HepG2 (cell line): ENCODE measurements around the gene EMC9. TPM values are rescaled to one million over a fixed set of nuclear protein-coding genes. Genes with fewer than 3 reads are reported as not detected.

Experiments used
- ADNP ChIP-seq: sonication (generic); formaldehyde crosslinking; IDR thresholded peaks from 2 replicates; pipeline ENCODE4 v1.4.0; 2020; ENCODE audit warnings: missing genetic modification reagents
- ATF2 ChIP-seq: sonication (generic); formaldehyde crosslinking; IDR thresholded peaks from 2 replicates; pipeline ENCODE4 v1.4.0; 2020; ENCODE audit warnings: missing genetic modification reagents
- CBX5 ChIP-seq: sonication (generic); formaldehyde crosslinking; IDR thresholded peaks from 2 replicates; pipeline ENCODE4 v1.4.0; 2020; ENCODE audit warnings: missing genetic modification reagents, borderline replicate concordance
- ERF ChIP-seq: IDR thresholded peaks from 2 replicates; pipeline ENCODE4 v1.6.1; 2018; ENCODE audit warnings: missing biosample characterization, missing genetic modification reagents
- YEATS2 ChIP-seq: sonication (generic); formaldehyde crosslinking; IDR thresholded peaks from 2 replicates; pipeline ENCODE4 v1.4.0; 2020; ENCODE audit warnings: missing genetic modification reagents, borderline replicate concordance
- ZNF224 ChIP-seq: sonication (generic); formaldehyde crosslinking; IDR thresholded peaks from 2 replicates; pipeline ENCODE4 v1.5.0; 2020; ENCODE audit warnings: mild to moderate bottlenecking, missing genetic modification reagents
- ZNF512B ChIP-seq: sonication (generic); formaldehyde crosslinking; IDR thresholded peaks from 2 replicates; pipeline ENCODE4 v1.5.1; 2020; ENCODE audit warnings: missing genetic modification reagents, mild to moderate bottlenecking, borderline replicate concordance
- ZNF513 ChIP-seq: sonication (generic); formaldehyde crosslinking; conservative IDR thresholded peaks from 2 replicates; pipeline ENCODE4 v1.5.0; 2020; ENCODE audit warnings: missing genetic modification reagents
- polyA plus RNA-seq, 8 experiments: library from polyadenylated mRNA; depleted of rRNA in 3 of 8; stranded (reverse) in 7 of 8; unstranded in 1 of 8; fragments of >200 nt; fragmentation: Illumina TruSeq in 4 of 8; extraction: Trizol in 4 of 8; gene quantifications; 2 replicates each; pipeline versions ENCODE4 v1.2.1 to v1.2.3, GENCODE V29; 2011 to 2016; ENCODE audit warnings: low read depth in 4 of 8, missing spikeins in 1 of 8, mixed read lengths in 1 of 8; ENCODE audit not compliant: insufficient read depth in 1 of 8
- total RNA-seq, 5 experiments: library from RNA; depleted of rRNA; stranded (reverse); fragments of >200 nt; fragmentation: Illumina TruSeq; extraction: Trizol; gene quantifications; 2 replicates each; pipeline ENCODE4 v1.2.3, GENCODE V29; 2016; ENCODE audit warnings: low read depth in 1 of 5
- TF ChIP-seq, protein P1 (sequence below): sonication (generic); formaldehyde crosslinking; IDR thresholded peaks from 2 replicates; pipeline ENCODE4 v1.5.0; 2020; ENCODE audit warnings: missing genetic modification reagents
- TF ChIP-seq, protein P2 (sequence below): sonication (generic); formaldehyde crosslinking; IDR thresholded peaks from 2 replicates; pipeline ENCODE4 v1.5.1; 2020; ENCODE audit warnings: mild to moderate bottlenecking, missing genetic modification reagents, borderline replicate concordance
- TF ChIP-seq, protein P3 (sequence below): sonication (generic); formaldehyde crosslinking; IDR thresholded peaks from 2 replicates; pipeline ENCODE4 v1.4.0; 2020; ENCODE audit warnings: missing genetic modification reagents, mild to moderate bottlenecking, borderline replicate concordance

EMC9 gene
- total and polyA plus RNA-seq, 2 of the 13 experiments (the other 11 are each of a cell fraction or from before 2014, with no cell fraction given): 60.5 to 78.7 TPM

DNA sequence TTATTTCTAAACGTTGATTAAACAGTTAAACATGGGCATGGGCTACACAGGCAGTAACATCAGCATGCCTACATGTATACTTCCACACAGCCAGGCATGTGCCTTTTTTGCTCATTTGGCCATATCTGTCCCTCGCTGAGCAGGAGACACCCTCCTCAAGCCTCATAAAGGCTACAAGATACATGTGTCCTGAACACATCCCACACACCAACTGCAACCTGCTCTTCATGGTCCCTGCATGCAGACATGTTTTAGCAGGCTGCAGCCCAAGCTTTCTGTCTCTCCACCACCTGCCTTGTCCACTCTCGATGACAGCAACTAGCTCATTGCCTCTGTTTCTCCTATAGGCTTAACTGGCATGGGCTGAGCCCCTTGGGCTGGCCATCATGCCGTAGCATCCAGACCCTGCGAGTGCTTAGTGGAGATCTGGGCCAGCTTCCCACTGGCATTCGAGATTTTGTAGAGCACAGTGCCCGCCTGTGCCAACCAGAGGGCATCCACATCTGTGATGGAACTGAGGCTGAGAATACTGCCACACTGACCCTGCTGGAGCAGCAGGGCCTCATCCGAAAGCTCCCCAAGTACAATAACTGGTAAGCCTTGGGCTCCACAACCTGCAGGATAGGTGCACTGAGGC, 44.7 kb downstream of the EMC9 start (continued):
- TF ChIP-seq ZNF224 (CRISPR knock-in tag): no peak
- peak; percentile 8; the same call in 1 of the 2 replicates for TF ChIP-seq ERF (CRISPR knock-in tag)
- TF ChIP-seq ZNF513 (CRISPR knock-in tag): no peak
- TF ChIP-seq, protein P1, sequence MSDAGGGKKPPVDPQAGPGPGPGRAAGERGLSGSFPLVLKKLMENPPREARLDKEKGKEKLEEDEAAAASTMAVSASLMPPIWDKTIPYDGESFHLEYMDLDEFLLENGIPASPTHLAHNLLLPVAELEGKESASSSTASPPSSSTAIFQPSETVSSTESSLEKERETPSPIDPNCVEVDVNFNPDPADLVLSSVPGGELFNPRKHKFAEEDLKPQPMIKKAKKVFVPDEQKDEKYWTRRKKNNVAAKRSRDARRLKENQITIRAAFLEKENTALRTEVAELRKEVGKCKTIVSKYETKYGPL (CRISPR knock-in tag): no peak
- no peak; the same call in 1 of the 2 replicates for TF ChIP-seq ZNF512B
- TF ChIP-seq, protein P2, sequence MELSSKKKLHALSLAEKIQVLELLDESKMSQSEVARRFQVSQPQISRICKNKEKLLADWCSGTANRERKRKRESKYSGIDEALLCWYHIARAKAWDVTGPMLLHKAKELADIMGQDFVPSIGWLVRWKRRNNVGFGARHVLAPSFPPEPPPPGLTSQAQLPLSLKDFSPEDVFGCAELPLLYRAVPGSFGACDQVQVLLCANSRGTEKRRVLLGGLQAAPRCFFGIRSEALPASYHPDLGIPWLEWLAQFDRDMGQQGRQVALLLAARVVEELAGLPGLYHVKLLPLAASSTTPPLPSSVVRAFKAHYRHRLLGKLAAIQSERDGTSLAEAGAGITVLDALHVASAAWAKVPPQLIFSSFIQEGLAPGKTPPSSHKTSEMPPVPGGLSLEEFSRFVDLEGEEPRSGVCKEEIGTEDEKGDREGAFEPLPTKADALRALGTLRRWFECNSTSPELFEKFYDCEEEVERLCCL (CRISPR knock-in tag): 0 out of 2 replicates have a peak, but pooled peaks have one; percentile 85
- no peak for TF ChIP-seq ADNP
- peak; percentile 70; the same call in 1 of the 2 replicates for TF ChIP-seq ATF2 (CRISPR knock-in tag)
- TF ChIP-seq, protein P3, sequence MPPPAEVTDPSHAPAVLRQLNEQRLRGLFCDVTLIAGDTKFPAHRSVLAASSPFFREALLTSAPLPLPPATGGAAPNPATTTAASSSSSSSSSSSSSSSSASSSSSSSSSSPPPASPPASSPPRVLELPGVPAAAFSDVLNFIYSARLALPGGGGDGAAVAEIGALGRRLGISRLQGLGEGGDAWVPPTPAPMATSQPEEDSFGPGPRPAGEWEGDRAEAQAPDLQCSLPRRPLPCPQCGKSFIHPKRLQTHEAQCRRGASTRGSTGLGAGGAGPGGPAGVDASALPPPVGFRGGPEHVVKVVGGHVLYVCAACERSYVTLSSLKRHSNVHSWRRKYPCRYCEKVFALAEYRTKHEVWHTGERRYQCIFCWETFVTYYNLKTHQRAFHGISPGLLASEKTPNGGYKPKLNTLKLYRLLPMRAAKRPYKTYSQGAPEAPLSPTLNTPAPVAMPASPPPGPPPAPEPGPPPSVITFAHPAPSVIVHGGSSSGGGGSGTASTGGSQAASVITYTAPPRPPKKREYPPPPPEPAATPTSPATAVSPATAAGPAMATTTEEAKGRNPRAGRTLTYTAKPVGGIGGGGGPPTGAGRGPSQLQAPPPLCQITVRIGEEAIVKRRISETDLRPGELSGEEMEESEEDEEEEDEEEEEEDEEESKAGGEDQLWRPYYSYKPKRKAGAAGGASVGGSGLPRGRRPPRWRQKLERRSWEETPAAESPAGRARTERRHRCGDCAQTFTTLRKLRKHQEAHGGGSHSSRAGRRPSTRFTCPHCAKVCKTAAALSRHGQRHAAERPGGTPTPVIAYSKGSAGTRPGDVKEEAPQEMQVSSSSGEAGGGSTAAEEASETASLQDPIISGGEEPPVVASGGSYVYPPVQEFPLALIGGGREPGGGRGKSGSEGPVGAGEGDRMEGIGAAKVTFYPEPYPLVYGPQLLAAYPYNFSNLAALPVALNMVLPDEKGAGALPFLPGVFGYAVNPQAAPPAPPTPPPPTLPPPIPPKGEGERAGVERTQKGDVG (CRISPR knock-in tag): no peak; the same call in 1 of the 2 replicates
- TF ChIP-seq CBX5 (CRISPR knock-in tag): 0 out of 2 replicates have a peak, but pooled peaks have one; percentile 45
- TF ChIP-seq YEATS2: no peak
